ENCODE results near the gene KRAS.
"Not testable (repeated sequence)": the region's sequence is repeated elsewhere in the genome, so short reads cannot be mapped to it uniquely, and the experiment has no call there.

Gene KRAS

DNA sequence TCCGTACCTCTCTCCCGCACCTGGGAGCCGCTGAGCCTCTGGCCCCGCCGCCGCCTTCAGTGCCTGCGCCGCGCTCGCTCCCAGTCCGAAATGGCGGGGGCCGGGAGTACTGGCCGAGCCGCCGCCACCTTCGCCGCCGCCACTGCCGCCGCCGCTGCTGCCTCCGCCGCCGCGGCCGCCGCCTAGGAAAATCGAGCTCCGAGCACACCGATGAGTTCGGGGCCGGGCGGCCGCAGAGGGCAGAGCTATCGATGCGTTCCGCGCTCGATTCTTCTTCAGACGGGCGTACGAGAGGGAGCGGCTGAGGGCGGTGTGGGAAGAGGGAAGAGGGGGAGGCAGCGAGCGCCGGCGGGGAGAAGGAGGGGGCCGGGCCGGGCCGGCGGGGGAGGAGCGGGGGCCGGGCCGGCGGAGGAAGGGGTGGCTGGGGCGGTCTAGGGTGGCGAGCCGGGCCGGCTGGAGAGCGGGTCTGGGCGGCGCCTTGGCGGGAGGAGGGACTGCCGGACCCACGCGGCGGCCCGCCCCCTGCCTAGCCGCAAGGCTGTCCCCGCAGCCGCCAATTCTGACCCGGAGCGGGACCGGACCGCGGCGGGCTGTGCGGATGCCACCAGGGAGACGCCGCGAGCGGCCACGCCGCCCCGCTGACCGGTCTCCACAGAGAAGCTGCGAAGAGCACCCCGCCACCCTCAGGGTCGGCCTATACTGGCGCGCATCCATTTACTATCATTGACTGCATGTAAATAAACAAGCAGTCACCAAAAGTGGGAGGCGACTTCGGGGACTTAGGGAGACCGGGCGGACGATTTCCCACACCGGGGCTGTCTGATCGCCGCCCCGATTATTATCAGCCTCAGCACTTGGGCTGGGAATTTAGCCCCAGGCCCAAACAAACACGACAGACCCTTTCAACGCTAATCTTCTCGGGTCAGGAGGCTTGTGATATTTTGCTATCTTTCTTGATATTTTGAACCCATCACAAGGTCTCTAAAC lies at the start of gene KRAS:
TSS of gene KRAS (minus strand) at position 186 of the 987 bp plus-strand sequence.
- DNase-seq (ENCODE audit: low read depth in 2 of 2): peak; percentile 78 to 83

- no peak for DNase-seq (ENCODE audit: low read depth in 2 of 2)
Observed at GRCh38 chr12:25296381-25296780, 45.7 kb upstream of the KRAS start.

- DNase-seq (ENCODE audit: low read depth in 2 of 2): no peak
Observed at GRCh38 chr12:25295361-25295760, 44.6 kb upstream of the KRAS start.

- no peak for DNase-seq (ENCODE audit: low read depth in 2 of 2)
Observed at GRCh38 chr12:25293653-25294052, 42.9 kb upstream of the KRAS start.

DNA sequence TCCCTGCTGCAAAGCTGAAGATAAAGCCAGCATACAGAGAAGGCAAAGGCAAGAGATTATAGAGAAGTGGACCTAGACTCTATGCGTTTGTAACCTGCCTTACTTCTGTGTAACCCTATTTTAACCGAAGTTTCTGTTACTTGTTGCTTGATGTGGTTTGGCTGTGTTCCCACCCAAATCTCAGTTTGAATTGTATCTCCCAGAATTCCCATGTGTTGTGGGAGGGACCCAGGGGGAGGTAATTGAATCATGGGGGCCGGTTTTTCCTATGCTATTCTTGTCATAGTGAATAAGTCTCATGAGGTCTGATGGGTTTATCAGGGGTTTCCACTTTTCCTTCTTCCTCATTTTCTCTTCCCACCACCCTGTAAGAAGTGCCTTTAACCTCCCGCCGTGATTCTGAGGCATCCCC lies 42.1 kb upstream of the KRAS start:
- DNase-seq (ENCODE audit: low read depth in 2 of 2): not testable (repeated sequence)

GRCh38 chr12:25287610-25288009 lies 36.9 kb upstream of the KRAS start:
- DNase-seq (ENCODE audit: low read depth in 2 of 2): no peak

GRCh38 chr12:25286837-25287236 lies 36.1 kb upstream of the KRAS start:
- no peak for DNase-seq (ENCODE audit: low read depth in 2 of 2)

GRCh38 chr12:25284024-25284423 lies 33.3 kb upstream of the KRAS start:
- no peak for DNase-seq (ENCODE audit: low read depth in 2 of 2)

DNA sequence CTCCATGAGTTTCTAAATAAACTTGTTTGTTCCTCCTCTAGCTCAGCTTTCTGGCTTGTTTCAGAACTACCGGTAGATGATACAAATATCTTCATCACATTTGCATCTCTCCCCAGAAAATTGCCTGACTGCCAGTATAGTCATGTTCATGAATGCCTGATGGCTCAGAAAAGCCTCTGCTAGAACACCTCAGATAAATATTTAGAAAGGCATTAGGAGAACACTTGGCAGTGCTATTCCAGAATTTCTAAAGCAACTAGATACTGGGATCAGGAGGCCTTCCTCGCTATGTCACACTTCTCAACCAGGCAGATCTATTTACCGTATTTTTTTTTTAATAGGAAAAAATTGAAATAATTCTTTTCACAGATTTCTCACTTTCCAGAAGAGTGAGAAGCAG lies 32.3 kb upstream of the KRAS start:
- no peak for DNase-seq (ENCODE audit: low read depth in 2 of 2)

DNA sequence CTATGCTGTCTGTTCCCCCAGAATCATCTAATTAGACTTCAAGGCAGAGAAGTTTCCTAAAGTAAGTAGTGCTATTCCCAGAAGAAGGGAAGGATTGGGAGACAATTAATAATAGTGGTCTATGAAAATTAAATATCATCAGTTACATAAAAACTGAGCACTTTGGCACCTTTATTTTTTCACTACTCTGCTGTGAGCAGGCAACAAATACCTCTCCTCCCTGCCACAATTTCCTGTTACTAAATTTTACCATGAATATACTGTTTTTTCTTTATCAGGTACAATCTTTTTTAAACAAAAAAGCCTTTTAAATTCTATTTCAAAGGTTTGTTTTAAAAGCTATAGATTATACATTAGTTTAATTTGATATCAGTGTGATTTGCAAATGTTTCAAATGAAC lies 29.4 kb upstream of the KRAS start:
- DNase-seq (ENCODE audit: low read depth in 2 of 2): no peak

DNA sequence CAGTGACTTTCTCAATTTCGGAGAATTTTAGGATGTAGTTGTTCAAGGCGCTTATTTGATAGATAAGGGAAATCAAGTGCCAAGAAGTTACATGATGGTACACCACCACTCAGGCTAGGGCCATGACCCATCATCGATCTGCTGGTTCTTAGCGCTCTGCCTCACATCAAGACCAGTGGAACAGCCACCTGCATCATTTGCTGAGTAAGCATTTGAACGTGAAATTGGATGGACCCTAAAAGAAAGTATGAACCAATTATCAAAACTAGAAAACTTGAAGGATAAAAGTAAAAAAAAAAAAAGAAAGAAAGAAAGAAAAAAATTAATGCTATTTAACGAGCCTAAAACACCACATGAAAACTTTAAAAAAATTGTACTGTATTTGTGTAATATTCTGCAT lies 27.5 kb upstream of the KRAS start:
- no peak for DNase-seq (ENCODE audit: low read depth in 2 of 2)

GRCh38 chr12:25276199-25276937 lies 25.6 kb upstream of the KRAS start:
- DNase-seq (ENCODE audit: low read depth in 2 of 2): peak in 1 of 2 donors; percentile 49

DNA sequence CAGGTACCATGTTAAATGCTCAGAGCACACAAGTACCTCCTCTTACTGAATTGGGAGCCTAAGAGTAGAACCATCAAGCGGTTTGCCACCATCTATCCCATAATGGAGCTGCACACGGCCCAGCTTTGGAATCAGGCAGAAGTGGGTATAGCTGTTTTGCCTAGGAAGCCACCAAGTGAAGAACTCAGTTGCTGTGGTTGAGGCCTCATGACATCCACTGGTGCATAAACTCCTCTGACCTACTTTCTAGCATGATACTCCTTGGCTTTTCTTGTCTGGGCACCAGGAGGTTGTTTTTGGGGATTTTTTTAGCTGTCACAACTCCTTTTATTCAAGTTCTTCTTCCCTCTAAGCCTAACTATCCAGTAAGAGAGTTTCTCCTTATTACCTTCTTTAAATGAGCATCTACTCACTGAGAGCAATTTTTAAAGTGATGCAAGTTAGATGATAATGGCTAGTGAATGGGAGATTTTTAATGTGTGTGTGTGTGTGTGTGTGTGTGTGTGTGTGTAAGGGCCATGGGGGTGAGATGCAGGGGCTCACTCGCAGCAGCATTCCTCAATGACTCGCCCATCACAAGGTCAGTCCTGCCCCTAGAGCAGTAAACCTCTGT lies 20.9 kb upstream of the KRAS start:
- DNase-seq (ENCODE audit: low read depth in 2 of 2): no peak

GRCh38 chr12:25269701-25270100 lies 19.0 kb upstream of the KRAS start:
- no peak for DNase-seq (ENCODE audit: low read depth in 2 of 2)

GRCh38 chr12:25266497-25266896 lies 15.8 kb upstream of the KRAS start:
- DNase-seq (ENCODE audit: low read depth in 2 of 2): no peak

DNA sequence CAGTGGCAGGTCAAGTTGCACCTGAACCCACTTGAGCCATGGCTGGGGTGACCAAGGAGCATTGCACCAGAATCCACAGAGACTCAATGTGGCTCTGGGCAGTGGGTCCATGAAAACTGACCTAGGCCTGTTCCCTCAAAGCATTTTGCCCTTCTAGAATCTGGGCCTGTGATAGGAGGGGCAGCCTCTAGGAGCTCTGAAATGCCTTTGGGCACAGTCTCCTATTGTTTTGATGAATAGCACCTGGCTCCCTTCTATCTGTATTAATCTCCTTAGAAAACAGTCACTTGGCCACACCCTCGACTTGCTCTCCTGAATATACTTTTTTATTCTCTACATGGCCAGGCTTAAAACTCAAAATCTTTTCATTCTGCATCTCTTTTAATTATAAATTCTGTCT lies 14.1 kb upstream of the KRAS start:
- DNase-seq (ENCODE audit: low read depth in 2 of 2): no peak

GRCh38 chr12:25264114-25264513 lies 13.4 kb upstream of the KRAS start:
- no peak for DNase-seq (ENCODE audit: low read depth in 2 of 2)

DNA sequence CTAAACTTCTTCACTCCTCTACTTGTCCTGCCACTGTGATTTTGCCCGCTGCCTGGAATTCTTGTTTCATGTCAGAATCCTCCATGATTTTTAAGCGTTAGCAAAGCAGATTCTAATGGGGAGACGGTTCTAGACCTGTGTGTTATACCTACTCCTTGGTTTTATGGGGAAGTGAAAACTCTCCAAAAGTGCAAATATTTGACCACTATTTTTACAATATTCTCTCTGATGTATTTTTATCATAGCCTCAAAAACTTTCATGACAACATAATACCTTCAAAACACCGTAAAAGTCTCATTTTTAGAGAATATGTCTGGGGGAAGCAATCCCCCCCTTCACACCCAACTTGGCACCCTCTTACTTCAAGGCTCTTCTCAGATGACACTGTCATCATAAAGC lies 12.9 kb upstream of the KRAS start:
- no peak for DNase-seq (ENCODE audit: low read depth in 2 of 2)

DNA sequence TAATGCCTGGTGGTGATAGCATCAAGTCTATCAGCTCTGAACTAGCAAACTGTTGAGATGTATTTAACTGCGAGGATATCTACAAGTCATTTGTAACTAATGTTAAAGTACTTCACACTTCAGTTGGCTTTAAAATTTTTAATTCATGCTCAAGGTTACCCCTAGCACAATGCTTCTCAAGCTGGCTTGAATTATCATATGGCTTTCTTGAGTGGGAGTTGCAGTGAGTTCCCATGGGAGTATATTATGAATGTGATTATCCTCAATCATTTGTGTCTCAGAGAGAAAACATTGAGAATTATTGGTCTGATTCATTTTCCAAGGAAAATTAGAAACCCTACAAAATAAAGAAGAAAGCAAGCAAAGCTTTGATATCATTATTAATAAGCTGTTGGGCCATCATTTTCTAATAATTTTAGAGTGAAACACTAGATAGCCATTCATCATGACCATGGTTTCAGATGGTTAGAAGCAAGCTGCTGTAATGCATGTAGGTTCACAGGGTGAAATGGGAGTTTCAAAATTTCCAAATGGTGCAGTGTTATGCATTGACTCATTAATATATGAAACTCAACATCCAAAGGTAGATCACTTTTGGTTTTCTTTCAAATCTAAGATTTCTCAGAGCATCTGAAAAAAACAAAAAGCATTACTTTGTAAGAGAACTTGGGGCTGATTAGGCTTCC lies 11.8 kb upstream of the KRAS start:
- DNase-seq (ENCODE audit: low read depth in 2 of 2): no peak

GRCh38 chr12:25257590-25258324 lies 7.0 kb upstream of the KRAS start:
- no peak for DNase-seq (ENCODE audit: low read depth in 2 of 2)

DNA sequence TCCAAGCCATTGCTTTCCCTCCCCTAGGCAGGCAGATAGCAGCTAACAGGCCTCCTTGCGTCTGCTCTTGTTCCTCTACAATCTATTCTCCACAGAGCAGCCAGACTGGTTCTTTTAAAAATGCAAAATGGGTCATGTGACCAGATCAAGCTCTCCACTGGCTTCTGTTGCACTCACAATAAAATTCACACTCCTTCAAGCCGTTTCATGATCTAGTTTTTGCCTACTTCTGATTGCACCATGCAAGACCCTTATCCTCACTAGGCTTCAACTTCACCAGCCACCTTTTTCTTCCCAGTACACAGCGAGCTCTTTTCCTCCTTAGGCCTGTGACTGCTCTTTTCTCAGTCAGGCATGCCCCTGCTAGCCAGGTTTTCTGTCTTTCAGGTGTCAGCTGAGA lies 6.1 kb upstream of the KRAS start:
- no peak for DNase-seq (ENCODE audit: low read depth in 2 of 2)

Data from stimulated activated CD4-positive, alpha-beta T cell treated with anti-CD3 and anti-CD28 coated beads, Interleukin-1b, Interleukin-23, amount 100 ng/mL, for 1 hour (primary cell).